ENCODE results near the gene GDF2. TPM values are rescaled to one million over a fixed set of nuclear protein-coding genes. Genes with fewer than 3 reads are reported as not detected.

GDF2 gene
- total and polyA plus RNA-seq, 10 of the 15 experiments (the other 5 are each of a cell fraction or from before 2014, with no cell fraction given), result not detected

GRCh38 chr10:47349516-47349915 is 27.3 kb downstream of the GDF2 start:
- Histone ChIP-seq H3K27me3 (replicated peaks in 1 of 2; ENCODE audit: control insufficient read depth in 2 of 2, insufficient read depth in 2 of 2, low read length in 1 of 2) (no peaks in the 10 kb centered on the region; a peak in 1 of 4 replicates), H3K4me3 (no peak overlapping the region), H3K36me3 (ENCODE audit: control insufficient read depth in 2 of 2, insufficient read depth in 2 of 2, low read length in 1 of 2) (no peaks in the 10 kb centered on the region), H2AFZ (ENCODE audit: control insufficient read depth, low read depth, low read length) (no peak overlapping the region), H3K9ac (ENCODE audit: control insufficient read depth, insufficient read depth, low read length) (no peak overlapping the region), H3K4me2 (ENCODE audit: control insufficient read depth, insufficient read depth) (no peak overlapping the region), H3K9me3 (replicated peaks; ENCODE audit: control insufficient read depth, insufficient read depth, low read length) (no peaks in the 10 kb centered on the region), H3K4me1 (ENCODE audit: control insufficient read depth, insufficient read depth, low read length) (no peaks in the 10 kb centered on the region), H3K79me2 (ENCODE audit: control insufficient read depth, insufficient read depth, low read length) (no peaks in the 10 kb centered on the region), H4K20me1 (ENCODE audit: control insufficient read depth, insufficient read depth) (no peaks in the 10 kb centered on the region), H3K27ac (ENCODE audit: control insufficient read depth, insufficient read depth) (no peak overlapping the region)
- SMC1A ChIA-PET (ENCODE audit: uncharacterized antibody, unreplicated experiment), result no interaction called here
- BruUV-seq (replicated peaks), result no TSS peak
- TF ChIP-seq CHD1 (IDR thresholded peaks at IDR 0.05; ENCODE audit: low read depth, low read length), result no peak
- no peak for TF ChIP-seq MYB (IDR thresholded peaks at IDR 0.05; ENCODE audit: borderline replicate concordance, low read depth, low read length)
- no peak for TF ChIP-seq RELA (IDR thresholded peaks at IDR 0.05; ENCODE audit: borderline replicate concordance, partially characterized antibody)
- TF ChIP-seq ETV6 (conservative IDR thresholded peaks at IDR 0.05 in 1 of 2, IDR thresholded peaks at IDR 0.05 in 1 of 2; ENCODE audit: borderline replicate concordance in 1 of 2, low read depth in 1 of 2), result no peak
- TF ChIP-seq RCOR1 (conservative IDR thresholded peaks at IDR 0.05; ENCODE audit: low read depth, low read length), result no peak
- no peak for TF ChIP-seq EP300 (IDR thresholded peaks at IDR 0.05; ENCODE audit: borderline replicate concordance in 1 of 2, control insufficient read depth in 1 of 2, low read depth in 2 of 2, low read length in 2 of 2)
- TF ChIP-seq CEBPZ (IDR thresholded peaks at IDR 0.05; ENCODE audit: low read depth, low read length), result no peak
- TF ChIP-seq CREB1 (IDR thresholded peaks at IDR 0.05; ENCODE audit: low read depth), result no peak
- intact Hi-C loops (cut with micrococcal nuclease; ENCODE audit: unreplicated experiment) (no loop called here), in situ Hi-C loops (cut with MboI) (no loop called here)
- FAIRE-seq (no peak), ATAC-seq (no peak), DNase-seq (ENCODE audit: low read depth, low spot score) (no peak)
- POLR2A ChIA-PET, result no interaction called here
- 40% methylated on average over 15 of the region's 22 CpGs for WGBS (ENCODE audit: insufficient coverage, insufficient replicate concordance, low lambda C conversion rate, missing lambda C conversion rate)
- CTCF ChIA-PET, result no interaction called here
- RAD21 ChIA-PET (ENCODE audit: unreplicated experiment), result no interaction called here

All from GM12878 (cell line).